GM12873 (cell line): ENCODE results near the gene FADS2.

Source experiments
- TF ChIP-seq, protein P1 (sequence below): IDR thresholded peaks from 2 replicates; pipeline ENCODE4 v1.5.1; 2012; ENCODE audit warnings: low read depth, mild to moderate bottlenecking, moderate library complexity, low read length, control low read depth; ENCODE audit not compliant: insufficient read depth; ENCODE audit errors: missing control alignments

Gene FADS2

DNA sequence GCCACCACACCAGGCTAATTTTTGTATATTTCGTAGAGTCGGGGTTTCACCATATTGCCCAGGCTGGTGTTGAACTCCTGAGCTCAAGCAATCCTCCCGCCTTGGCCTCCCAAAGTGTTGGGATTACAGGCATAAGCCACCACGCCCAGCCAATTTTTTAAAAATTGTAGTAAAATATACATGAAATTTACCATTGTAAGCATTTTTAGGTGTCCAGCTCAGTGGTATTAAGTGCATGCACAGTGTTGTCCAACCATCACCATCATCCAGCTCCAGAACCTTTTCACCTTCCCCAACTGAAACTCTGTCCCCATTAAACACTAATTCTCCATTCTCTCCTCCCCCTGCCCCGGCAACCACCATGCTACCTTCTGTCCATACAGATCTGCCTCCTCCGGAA, 54.8 kb downstream of the FADS2 start:
- TF ChIP-seq, protein P1, sequence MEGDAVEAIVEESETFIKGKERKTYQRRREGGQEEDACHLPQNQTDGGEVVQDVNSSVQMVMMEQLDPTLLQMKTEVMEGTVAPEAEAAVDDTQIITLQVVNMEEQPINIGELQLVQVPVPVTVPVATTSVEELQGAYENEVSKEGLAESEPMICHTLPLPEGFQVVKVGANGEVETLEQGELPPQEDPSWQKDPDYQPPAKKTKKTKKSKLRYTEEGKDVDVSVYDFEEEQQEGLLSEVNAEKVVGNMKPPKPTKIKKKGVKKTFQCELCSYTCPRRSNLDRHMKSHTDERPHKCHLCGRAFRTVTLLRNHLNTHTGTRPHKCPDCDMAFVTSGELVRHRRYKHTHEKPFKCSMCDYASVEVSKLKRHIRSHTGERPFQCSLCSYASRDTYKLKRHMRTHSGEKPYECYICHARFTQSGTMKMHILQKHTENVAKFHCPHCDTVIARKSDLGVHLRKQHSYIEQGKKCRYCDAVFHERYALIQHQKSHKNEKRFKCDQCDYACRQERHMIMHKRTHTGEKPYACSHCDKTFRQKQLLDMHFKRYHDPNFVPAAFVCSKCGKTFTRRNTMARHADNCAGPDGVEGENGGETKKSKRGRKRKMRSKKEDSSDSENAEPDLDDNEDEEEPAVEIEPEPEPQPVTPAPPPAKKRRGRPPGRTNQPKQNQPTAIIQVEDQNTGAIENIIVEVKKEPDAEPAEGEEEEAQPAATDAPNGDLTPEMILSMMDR = no peak

DNA sequence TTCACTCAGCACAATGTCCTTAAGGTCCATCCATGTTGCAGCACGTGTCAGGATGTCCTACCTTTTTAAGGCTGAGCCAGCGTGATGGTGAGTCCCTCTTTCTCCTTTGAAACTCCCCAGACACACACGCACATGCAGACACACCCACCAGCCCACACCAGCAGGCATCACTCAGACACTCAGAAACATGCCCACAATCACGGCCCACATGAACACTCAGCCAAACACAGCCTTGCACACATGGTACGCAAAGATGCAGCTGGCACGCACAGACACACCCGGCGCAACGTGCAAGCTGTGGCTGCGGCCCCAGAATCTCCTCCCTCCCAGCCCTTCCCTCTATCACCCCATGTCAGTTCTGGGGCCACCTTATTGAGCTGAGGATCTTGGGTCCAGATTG, 55.2 kb downstream of the FADS2 start:
- TF ChIP-seq, protein P1 = no peak

DNA sequence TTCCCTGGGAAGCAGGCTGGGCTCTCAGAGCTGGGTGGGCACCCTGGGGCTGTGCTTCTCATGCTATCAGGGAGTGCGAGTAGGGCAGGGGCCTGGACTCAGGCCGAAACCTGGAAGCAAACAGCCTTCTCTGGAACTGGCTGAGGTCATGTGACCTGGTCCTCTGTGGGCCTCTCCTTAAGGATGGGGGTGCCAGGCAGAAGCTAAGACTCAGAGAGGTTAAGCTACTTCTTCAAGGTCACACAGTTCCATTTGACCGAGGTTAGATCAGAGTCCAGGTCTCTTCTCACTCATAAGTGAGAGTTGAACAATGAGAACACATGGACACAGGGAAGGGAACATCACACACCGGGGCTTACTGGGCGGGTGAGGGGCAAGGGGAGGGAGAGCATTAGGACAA, 55.8 kb downstream of the FADS2 start:
- TF ChIP-seq, protein P1 = no peak

DNA sequence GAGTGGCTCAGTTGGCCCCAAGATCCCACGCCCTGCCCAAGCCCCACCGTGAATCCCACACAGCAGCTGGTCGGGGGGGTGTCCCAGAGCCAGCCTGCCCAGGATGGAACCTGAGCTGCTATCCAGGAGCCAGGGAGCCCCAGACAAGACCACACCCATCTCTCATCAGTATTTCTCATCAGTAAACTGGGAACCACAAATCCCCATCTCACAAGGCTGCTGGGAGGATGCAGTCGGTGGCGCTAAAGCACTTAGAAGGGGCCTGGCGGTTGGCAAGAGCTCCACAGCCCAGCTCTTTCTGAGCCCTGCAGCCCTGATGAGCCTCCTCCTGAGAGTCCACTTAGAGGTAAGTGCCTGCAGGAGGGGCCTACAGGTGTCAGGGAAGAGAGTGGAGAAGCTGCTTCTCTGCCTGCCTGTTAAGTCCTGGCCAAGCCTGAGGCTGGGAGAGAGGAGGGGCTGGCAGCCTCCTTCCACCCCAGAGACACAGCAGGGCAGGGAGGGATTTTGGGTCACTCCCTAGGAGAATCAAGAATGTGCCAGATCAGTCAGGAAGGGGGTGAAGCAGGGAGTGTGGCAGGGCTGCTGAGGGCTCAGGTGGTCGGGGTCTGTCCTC, 57.2 kb downstream of the FADS2 start:
- TF ChIP-seq, protein P1 = no peak

DNA sequence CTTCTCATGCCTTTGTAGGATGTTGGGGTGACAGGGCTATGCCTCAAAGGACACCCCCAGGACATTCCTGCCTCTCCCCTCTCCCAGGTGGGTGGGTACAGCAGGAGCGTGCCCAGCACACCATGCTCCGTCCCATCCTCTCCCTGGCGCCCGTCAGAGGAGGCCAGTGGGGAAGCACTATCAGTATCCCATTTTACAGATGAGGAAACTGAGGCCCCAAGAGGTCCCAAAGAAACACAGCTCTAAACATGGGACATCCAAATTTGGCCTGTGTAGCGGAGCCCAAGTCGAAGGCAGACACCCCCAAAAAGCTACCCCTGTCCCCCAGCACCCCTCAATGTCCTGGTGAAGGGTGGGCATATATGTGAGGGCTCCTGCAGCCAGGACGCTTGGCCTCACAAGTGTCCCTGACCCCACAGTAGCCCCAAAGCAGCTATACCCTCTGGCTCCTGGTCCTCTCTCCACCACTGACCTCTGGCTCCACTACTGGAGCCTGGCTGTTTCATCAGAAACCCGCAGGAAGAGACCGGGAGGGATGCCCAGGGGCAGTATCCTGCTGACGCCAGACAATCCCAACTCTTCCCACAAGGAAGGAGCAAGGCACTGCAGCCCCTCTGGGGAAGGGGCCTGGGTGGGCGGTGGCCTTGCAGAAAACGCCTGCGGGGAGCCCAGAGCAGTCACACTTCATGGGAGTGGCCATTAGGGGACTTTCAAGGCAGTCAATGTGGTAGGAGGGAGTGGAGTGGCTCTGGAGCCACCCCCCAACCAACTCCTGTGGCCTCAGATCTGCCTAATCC, 57.9 kb downstream of the FADS2 start:
- TF ChIP-seq, protein P1 = no peak

DNA sequence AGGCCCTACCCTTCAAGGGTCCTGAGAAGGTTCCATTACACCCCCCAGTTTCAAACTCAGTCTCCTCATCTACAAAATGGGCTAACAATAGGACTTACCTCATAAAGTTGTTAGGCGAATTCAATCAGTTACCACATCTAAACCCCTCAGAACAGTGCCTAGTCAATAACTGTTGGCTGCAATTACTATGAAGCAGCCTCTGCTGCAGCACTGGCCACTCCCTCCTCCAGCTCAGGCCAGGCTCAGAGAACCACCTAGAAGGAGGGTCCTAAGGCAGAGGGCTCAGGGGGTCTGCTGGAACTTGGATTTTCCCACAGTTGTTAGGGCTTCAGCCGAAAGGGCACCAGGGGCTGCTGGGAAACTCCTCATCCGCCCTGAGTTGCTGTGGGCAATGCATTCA, 58.5 kb downstream of the FADS2 start:
- TF ChIP-seq, protein P1 = no peak

DNA sequence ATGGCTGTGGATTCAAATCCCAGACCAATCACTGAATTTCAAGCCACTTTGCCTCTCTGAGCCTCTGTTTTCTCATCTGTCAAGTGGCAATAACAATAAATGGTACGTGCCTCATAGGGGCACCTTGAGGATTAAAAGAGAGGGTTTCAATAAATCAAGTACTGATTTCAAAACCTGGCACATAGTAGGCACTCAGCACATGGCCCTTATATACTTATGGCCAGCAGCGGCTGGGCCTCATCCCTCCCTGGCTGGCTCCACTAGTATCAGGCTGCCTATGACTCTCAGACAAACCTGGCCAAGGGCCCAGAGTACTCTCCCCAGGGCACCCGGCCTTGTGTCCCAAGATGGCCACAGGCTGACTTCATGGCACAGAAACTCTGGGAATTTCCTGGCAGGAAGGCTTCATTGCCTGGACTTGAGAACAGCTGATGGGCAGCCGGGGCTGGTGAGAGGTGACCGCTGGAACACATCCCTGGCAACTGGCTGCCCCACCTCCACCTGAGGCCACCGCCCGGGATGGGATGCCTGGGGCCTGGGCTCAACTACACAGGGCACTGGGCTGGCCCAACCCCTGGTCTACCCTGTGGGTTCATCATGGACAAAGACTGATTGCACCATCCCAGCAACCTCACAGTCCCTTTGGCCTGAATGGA, 59.9 kb downstream of the FADS2 start:
- TF ChIP-seq, protein P1 = no peak
